DND-41 (cell line): ENCODE results near the gene PPP2R3C.

Experiments used
- ATAC-seq: fragments of 200-7000 bp; cut with Tn5 transposase; 3 replicates; pipeline ENCODE4 v1.9.1; 2021; ENCODE audit warnings: low read depth; ENCODE audit not compliant: insufficient read depth
- DNase-seq: peaks from one replicate; pipeline ENCODE4 v3.0.0-alpha.2; 2020
- H2AFZ ChIP-seq: 2 replicates; pipeline ENCODE4 v1.6.0; 2012; ENCODE audit warnings: low read depth, low read length
- H3K27ac ChIP-seq: 2 replicates; pipeline ENCODE4 v1.5.1; 2012; ENCODE audit warnings: low read length, inconsistent platforms
- H3K27me3 ChIP-seq: fragments of 200-600 bp; sonication (generic); 2 replicates; pipeline ENCODE4 v1.6.0; 2012; ENCODE audit warnings: low read length, mild to moderate bottlenecking, inconsistent platforms; ENCODE audit not compliant: insufficient read depth, poor library complexity
- H3K36me3 ChIP-seq: 2 replicates; pipeline ENCODE4 v1.5.1; 2012; ENCODE audit warnings: low read length, inconsistent platforms; ENCODE audit not compliant: insufficient read depth
- H3K4me1 ChIP-seq: 2 replicates; pipeline ENCODE4 v1.5.1; 2012; ENCODE audit warnings: mild to moderate bottlenecking, low read length; ENCODE audit not compliant: insufficient read depth
- H3K4me2 ChIP-seq: 2 replicates; pipeline ENCODE4 v1.6.0; 2012; ENCODE audit warnings: mild to moderate bottlenecking, moderate library complexity, low read length, inconsistent platforms; ENCODE audit not compliant: insufficient read depth
- H3K4me3 ChIP-seq, 2 experiments: fragments of 200-600 bp in 1 of 2; shearing (Covaris generic) in 1 of 2; 2 replicates each; pipeline ENCODE4 v1.5.1; 2012 to 2016; ENCODE audit warnings: inconsistent platforms in 2 of 2, low read length in 2 of 2, mild to moderate bottlenecking in 2 of 2, low read depth in 1 of 2, moderate library complexity in 1 of 2
- H3K79me2 ChIP-seq: 2 replicates; pipeline ENCODE4 v1.6.0; 2012; ENCODE audit warnings: low read length, inconsistent platforms; ENCODE audit not compliant: insufficient read depth
- H3K9ac ChIP-seq: 2 replicates; pipeline ENCODE4 v1.6.0; 2012; ENCODE audit warnings: low read depth, mild to moderate bottlenecking, inconsistent platforms, low read length, moderate library complexity
- H3K9me3 ChIP-seq: 2 replicates; pipeline ENCODE4 v1.5.1; 2012; ENCODE audit warnings: low read length, moderate library complexity, mild to moderate bottlenecking, inconsistent platforms; ENCODE audit not compliant: insufficient read depth, severe bottlenecking
- H4K20me1 ChIP-seq: 2 replicates; pipeline ENCODE4 v1.6.0; 2012; ENCODE audit warnings: low read length; ENCODE audit not compliant: insufficient read depth
- EZH2 ChIP-seq: IDR thresholded peaks from 3 replicates; pipeline ENCODE4 v1.6.1; 2012; ENCODE audit warnings: borderline replicate concordance, low read depth, mild to moderate bottlenecking, moderate library complexity, low read length, inconsistent platforms; ENCODE audit not compliant: severe bottlenecking
- TF ChIP-seq, protein P1 (sequence below): IDR thresholded peaks from 2 replicates; pipeline ENCODE4 v1.5.1; 2012; ENCODE audit warnings: borderline replicate concordance, low read length, moderate library complexity, mild to moderate bottlenecking; ENCODE audit not compliant: poor library complexity, severe bottlenecking; ENCODE audit errors: extremely low read depth

The PPP2R3C gene

GRCh38 chr14:35133542-35134328 lies 11.9 kb upstream of the PPP2R3C start:
- ATAC-seq (no peak), DNase-seq (no peak)
- Histone ChIP-seq H2AFZ (no peak overlapping the region), H3K27ac (no peak overlapping the region), H3K36me3 (peaks cover 41% of the 10 kb centered on the region), H3K4me1 (no peaks in the 10 kb centered on the region), H3K9ac (no peak overlapping the region), H4K20me1 (no peaks in the 10 kb centered on the region), H3K9me3 (no peaks in the 10 kb centered on the region), H3K4me3 (no peak overlapping the region), H3K79me2 (peaks cover 46% of the 10 kb centered on the region), H3K27me3 (no peaks in the 10 kb centered on the region), H3K4me2 (no peak overlapping the region)
- no peak for TF ChIP-seq EZH2
- TF ChIP-seq, protein P1, sequence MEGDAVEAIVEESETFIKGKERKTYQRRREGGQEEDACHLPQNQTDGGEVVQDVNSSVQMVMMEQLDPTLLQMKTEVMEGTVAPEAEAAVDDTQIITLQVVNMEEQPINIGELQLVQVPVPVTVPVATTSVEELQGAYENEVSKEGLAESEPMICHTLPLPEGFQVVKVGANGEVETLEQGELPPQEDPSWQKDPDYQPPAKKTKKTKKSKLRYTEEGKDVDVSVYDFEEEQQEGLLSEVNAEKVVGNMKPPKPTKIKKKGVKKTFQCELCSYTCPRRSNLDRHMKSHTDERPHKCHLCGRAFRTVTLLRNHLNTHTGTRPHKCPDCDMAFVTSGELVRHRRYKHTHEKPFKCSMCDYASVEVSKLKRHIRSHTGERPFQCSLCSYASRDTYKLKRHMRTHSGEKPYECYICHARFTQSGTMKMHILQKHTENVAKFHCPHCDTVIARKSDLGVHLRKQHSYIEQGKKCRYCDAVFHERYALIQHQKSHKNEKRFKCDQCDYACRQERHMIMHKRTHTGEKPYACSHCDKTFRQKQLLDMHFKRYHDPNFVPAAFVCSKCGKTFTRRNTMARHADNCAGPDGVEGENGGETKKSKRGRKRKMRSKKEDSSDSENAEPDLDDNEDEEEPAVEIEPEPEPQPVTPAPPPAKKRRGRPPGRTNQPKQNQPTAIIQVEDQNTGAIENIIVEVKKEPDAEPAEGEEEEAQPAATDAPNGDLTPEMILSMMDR = peak; percentile 22

DNA sequence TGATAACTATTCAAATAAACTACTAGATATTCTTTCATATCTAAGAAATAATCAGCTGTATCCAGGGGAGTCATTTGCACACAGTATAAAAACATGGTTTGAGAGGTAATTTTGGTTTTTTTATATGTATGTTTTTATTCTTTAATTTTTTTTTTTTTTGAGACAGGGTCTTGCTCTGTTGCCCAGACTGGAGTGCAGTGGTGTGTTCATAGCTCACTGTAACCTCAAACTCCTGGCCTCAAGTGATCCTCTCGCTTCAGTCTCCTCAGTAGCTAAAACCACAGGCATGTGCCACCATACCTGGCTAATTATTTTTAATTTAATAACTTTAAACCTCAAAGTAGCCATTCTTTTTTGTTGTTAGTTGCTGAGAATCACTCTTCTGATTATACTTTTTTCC lies 2.3 kb upstream of the PPP2R3C start:
- Histone ChIP-seq H3K4me2 (peak overlapping the region; percentile 72; the same call in 1 of the 2 replicates), H3K27ac (no peak overlapping the region), H4K20me1 (no peaks in the 10 kb centered on the region), H3K36me3 (peaks cover 20% of the 10 kb centered on the region; the same call in 1 of the 2 replicates), H3K9me3 (no peaks in the 10 kb centered on the region), H3K79me2 (peaks cover 62% of the 10 kb centered on the region), H3K4me3 (peak overlapping the region in 1 of 2 experiments; percentile 62; a peak in 1 of 4 replicates), H2AFZ (no peak overlapping the region), H3K9ac (peak overlapping the region; percentile 83; the same call in 1 of the 2 replicates), H3K27me3 (no peaks in the 10 kb centered on the region), H3K4me1 (peaks cover 68% of the 10 kb centered on the region)
- ATAC-seq (no peak), DNase-seq (no peak)
- TF ChIP-seq, protein P1 = no peak
- TF ChIP-seq EZH2 = no peak

GRCh38 chr14:35123388-35123703 lies 1.6 kb upstream of the PPP2R3C start:
- Histone ChIP-seq H3K79me2 (peaks cover 66% of the 10 kb centered on the region), H3K36me3 (peaks cover 20% of the 10 kb centered on the region; the same call in 1 of the 2 replicates), H3K27me3 (no peaks in the 10 kb centered on the region), H3K9ac (peak overlapping the region; percentile 83), H3K4me3 (peak overlapping the region; percentile 62 to 84; a peak in 3 of 4 replicates), H2AFZ (peak overlapping the region; percentile 88), H3K4me2 (peak overlapping the region; percentile 72), H3K9me3 (no peaks in the 10 kb centered on the region), H4K20me1 (no peaks in the 10 kb centered on the region), H3K27ac (peak overlapping the region; percentile 98), H3K4me1 (peaks cover 75% of the 10 kb centered on the region)
- ATAC-seq (no peak), DNase-seq (no peak)
- no peak for TF ChIP-seq EZH2
- TF ChIP-seq, protein P1 = no peak
